DMS114 treated with DMSO at 0.1 percent for 48 hours (cell line): ENCODE data around the gene ATG4D.
"Not testable (repeated sequence)": the region's sequence is repeated elsewhere in the genome, so short reads cannot be mapped to it uniquely, and the experiment has no call there.

Source experiments
- DNase-seq: peaks from one replicate; lab custom pipeline; 2025; ENCODE audit not compliant: unreplicated experiment; lab: John Stamatoyannopoulos, UW

The ATG4D gene

DNA sequence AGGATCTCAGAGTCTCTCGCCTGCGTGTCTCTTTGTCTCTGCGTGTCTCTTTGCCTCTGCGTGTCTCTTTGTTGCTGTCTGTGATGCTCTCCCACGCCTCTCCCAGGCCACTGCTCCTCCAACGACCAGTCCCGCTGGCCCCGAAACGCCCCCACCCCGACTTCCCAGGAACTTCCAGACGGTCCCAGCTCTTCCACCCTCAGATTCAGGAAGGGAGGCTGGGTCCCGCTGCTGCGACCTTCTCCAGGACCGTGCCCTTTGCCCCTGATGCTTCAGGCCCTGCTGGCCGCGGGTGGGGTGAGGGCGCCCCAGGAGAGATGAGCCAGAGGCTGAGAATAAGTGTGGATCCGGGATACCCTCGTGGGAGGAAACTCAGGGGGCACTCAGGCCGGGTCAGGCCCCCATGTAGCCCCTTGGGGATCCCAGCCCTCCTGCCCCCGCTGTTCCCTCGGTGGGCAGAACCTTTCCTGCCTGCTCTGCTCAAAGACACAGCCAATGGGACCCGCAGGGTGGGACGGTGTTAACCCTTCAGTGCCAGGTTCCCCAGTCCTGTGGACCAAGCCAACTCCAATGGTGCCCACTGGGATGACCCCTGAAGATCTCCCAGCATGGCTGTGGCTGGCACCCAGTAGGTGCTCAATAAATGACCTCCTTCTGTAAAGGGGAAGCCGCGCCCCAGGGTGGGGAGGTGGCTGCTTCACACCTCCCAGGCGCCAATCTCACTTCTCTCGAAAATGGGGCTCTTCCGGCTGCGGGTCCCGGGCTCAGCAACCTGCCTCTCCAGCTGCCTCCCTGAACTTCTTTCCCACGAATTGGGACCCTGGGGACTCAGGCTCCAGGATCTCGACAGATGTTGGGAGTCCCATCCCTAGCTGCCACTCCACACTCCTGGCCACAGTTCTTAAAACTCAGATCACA, 25.0 kb upstream of the ATG4D start:
- no peak for DNase-seq

DNA sequence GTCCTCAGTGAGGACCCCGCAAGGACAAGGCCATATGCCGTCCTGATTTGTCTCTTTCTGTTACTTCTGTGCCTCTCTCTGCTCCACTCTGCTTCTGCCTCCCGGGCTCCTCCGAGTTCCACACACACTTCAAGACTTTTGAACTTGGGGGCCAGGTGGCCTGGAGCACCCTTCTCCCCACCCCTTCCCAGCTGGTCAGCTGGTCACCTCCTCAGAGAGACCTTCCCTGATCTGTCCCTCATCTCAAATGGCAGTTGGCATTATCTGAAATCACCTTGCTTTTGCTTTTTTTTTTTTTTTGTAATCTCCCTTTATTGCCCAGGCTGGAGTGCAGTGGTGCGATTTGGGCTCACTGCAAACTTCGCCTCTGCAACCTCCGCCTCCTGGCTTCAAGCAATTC, 24.3 kb upstream of the ATG4D start:
- no peak for DNase-seq

DNA sequence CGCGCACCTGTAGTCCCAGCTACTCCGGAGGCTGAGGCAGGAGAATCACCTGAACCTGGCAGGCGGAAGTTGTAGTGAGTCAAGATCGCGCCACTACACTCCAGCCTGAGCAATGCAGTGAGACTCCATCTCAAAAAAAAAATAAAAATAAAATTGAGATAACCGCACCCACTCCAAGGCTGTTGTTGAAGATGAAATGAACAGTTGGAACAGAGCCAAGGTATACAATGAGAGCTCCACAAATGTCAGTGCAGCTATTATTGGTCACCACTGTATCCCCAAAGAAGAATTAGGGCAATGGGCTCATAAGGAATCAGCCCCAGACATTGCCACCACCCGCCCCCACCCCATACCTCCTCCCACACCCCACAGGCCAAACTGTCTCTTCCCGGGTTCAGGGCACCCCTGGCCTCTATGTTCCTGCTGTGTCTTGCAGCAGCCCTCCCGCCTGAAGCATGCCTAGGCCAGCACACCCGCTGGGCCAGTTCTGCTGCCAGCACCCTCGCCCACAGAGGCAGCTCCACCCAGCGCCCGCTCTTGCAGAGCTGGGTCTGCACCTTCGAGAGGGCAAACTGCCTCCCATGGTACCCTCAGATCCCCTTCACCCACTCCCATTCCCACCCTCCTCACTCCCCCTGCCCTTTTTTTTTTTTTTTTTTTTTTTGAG, 22.9 kb upstream of the ATG4D start:
- no peak for DNase-seq

DNA sequence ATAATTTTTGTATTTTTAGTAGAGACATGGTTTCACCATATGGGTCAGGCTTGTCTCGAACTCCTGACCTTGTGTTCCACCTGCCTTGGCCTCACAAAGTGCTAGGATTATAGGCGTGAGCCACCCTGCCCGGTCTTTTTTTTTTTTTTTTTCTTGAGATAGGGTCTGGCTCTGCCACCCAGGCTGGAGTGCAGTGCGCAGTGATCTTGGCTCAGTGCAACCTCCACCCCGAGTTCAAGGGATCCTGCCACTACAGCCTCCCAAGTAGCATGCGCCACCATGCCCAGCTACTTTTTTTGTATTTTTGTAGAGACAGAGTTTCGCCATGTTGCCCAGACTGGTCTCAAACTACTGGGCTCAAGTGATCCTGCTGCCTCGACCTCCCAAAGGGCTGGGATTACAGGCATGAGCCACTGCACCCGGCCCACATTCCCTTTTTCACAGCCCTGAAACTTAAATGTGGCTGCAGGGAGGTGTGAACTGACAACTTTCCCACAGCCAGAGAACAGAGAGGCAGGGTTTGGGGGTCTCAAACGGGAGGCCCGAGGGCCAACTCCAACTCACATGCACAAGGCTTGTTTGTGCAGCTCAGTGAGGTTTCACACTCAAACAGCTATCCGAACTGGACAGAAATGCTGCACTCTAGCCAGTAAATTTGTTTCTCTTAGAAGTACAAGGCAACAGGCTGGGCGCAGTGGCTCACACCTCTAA, 22.1 kb upstream of the ATG4D start:
- DNase-seq: no peak

DNA sequence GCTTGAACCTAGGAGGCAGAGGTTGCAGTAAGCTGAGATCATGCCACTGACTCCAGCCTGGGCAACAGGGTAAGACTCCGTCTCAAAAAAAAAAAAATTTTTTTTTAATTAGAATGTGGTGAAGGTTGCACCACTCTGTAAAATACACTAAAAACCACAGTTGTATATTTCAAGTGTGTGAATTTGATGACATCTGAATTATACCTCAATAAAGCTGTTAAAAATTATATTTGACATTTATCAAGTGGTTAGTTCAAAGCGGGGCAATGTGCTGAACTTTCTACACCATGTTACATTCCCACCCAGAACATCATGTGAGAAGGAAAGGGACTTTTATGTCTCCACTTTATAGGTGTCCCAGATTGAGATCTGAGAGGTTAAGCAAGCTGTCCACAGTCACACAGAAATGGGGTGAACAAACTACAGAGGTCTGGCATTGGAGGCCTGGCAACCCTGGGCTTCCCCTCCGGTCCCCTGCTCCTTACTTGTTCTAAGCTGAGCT, 20.5 kb upstream of the ATG4D start:
- DNase-seq: no peak

DNA sequence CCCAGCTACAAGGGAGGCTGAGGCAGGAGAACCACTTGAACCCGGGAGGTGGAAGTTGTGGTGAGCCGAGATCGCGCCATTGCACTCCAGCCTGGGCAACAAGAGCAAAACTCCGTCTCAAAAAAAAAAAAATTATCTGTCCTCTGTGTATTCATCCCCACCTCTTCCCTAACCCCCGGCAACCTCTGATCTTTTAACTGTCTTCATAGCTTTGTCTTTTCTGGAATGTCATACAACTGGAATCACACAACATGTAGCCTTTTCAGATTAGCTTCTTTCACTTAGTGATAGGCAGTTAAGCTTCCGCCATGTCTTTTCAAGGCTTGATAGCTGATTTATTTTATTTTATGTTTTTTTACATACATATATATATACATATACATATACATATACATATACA, 18.1 kb upstream of the ATG4D start:
- no peak for DNase-seq

DNA sequence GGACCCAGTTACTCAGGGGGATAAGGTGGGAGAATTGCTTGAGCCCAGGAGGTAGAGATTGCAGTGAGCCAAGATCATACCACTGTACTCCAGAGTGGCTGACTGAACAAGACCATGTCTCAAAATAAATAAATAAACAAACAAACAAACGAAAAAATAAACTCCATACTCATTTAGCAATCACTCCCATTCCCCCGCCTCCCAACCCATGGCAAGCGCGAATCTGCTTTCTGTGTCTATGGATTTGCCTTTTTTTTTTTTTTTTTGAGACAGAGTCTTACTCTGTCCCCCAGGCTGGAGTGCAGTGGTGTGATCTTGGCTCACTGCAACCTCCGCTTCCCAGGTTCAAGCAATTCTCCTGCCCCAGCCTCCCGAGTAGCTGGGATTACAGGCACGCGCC, 16.8 kb upstream of the ATG4D start:
- DNase-seq: not testable (repeated sequence)

DNA sequence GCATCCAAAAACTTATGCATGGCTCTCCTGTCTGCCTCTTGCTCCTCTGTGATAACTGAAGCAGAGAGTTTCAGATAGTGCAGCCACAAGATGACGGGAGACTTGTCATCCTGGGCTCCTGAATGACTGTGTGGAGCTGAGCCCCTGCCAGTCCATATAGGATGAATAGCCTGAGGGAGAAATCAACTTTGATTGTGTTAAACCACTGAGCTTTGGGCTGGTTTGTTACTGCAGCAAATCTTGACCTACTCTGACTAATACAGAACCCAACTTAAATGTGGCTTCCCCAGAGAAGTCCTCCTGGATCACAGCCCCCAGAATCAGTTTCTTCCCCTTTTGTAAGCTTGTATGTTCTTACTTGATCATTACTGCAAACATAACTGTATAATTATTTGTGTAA, 11.2 kb upstream of the ATG4D start:
- DNase-seq: no peak

DNA sequence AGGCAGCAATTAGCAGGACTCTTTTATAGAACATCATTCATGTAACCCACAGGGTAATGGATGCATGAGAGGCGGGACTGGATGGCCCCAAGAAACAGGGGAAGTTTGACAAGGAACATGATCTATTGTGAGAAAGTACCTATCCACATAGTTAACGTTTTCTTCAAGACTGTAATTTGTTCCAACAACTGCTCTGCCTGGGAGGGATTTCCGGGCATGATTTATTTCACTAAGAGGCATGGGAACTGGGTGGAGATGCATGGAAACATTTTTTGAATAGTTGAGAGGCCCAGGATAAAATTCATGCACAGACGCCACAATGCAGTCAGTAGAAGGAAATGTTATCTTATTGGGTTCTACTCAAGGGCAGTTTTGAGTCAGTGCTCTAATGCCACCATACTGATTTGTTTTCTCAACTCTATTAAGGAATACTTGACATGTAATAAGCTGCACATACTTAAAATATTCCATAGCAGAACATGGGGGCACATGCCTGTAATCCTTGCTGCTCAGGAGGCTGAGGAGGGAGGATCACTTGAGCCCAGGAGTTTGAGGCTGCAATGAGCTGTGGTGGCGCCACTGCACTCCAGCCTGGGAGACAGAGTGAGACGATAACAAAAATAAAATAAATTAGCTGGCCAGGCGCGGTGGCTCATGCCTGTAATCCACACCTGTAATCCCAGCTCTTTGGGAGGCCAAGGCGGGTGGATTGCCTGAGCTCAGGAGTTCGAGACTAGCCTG, 9.9 kb upstream of the ATG4D start:
- no peak for DNase-seq

DNA sequence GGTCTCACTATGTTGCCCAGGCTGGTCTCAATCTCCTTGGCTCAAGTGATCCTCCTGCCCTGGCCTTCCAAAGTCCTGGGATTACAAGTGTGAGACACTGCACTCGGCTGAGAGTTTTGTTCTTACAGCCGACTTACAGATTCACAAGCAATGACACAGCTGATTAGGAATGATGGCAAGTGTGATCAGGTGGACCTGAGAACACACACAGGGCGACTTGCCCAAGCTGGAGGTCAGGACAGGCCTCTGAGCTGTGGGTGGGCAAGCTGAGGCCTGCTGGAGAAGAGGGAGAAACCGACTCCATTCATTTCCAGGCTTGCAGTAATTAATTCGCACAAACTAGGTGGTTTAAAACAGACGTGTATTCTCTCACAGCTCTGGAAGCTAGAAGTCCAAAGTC, 8.1 kb upstream of the ATG4D start:
- no peak for DNase-seq

DNA sequence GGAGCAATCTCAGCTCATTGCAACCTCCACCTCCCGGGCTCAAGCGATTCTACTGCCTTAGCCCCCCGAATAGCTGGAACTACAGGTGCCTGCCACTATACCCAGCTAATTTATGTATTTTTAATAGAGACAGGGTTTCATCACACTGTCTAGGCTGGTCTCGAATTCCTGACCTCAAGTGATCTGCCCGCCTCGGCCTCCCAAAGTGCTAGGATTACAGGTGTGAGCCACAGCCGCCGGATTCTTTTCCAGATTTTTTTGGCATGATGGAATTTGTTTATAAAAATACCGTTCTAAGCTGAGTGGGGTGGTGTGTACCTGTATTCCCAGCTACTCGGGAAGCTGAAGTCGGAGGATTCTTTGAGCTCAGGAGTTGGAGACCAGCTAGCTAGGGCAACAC, 6.0 kb upstream of the ATG4D start:
- no peak for DNase-seq

DNA sequence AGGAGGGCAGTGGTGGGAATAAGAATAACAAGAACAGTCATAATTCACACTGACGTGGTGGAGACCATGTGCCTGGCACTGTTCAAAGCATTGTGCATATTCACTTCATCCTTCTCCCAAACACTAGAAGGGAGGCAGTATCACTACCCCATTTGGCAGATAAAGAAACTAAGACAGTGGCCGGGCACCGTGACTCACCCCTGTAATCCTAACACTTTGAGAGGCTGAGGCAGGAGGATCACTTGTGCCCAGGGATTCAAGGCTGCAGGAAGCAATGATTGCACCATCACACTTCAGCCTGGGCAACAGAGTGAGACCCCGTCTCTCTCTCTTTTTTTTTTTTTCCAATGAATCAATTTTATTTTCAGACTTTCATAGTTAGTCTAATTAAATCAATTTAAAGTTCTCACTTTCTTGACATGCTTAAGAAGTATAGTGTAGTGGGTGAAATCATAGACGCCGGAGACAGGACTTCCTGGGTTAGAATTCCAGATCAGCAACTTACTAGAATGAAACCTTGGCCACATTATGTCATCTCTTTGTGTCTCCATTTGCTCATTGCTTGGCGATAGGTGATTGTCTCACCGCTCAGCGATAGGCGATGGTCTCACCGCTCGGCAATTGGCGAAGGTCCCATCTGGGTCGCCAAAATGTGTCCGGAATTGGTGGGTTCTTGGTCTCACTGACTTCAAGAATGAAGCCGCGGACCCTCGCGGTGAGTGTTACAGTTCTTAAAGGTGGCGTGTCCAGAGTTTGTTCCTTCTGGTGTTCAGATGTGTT, 5.3 kb upstream of the ATG4D start:
- no peak for DNase-seq

DNA sequence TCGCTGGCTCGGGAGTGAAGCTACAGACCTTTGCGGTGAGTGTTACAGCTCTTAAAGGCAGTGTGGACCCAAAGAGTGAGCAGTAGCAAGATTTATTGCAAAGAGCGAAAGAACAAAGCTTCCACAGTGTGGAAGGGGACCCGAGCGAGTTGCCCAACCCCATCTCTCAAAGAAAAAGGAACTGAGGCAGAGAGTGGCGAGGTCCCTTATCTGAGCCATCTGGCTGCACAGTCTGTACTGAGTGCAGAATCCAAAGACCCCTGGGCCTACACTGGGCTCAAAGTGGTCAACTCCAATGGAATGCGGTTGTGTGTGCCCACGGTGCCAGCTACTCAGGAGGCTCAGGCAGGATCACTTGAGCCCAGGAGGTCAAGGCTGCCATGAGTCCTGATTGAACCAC, 4.7 kb upstream of the ATG4D start:
- DNase-seq: not testable (repeated sequence)

DNA sequence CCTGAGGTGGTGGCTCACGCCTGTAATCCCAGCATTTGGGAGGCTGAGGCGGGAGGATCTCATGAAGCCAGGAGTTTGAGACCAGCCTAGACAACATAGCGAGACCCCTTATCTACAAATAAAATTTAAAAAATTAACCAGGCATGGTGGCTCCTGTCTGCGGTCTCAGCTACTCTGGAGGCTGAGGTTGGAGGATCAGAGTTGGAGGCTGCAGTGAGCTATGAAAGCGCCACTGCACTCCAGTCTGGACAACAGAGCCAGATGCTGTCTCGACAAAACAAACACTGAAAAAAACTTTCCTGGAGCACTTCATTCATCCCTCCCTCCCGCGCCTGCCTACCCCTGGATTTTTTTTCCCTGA, 665 bp upstream of the ATG4D start:
- no peak for DNase-seq

DNA sequence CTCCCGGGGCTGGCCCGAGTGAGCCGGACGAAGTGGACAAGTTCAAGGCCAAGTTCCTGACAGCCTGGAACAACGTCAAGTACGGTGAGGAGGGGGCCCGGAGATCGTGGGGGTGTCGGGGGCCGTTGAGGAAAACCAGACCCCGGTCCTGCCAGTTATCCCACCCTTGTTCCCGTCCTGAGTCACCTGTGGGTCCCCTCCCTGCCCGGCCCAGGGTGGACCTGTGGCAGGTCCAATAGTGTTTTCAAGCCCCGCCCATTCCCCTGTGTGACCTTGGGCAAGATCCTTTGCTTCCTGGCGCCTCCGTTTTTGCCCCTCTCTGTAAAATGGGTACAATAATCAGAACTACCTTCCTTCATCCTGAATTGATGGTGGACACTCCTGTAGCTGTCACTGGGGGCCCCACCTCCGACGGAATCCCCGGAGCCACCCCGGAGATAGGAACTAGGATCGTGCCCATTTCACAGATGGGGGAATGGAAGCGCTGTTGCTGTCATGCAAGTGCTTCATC, 593 bp downstream of the ATG4D start:
- no peak for DNase-seq

DNA sequence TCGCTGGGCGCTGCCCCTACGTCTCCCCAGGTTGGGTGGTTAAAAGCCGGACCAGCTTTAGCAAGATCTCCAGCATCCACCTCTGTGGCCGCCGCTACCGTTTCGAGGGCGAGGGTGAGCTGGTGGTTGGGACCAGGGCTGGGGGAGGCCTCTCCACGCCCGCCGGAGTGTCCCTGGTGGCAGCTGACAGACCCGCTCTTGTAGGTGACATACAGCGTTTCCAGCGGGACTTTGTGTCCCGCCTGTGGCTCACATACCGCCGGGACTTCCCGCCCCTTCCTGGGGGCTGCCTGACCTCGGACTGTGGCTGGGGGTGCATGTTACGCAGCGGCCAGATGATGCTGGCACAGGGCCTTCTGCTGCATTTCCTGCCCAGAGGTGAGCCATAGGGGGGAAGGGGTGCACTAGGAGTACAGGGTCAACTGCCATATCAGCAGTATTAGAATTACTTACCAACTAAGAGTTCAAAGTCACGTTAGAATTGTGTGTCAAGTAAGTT, 1.1 kb downstream of the ATG4D start:
- no peak for DNase-seq

DNA sequence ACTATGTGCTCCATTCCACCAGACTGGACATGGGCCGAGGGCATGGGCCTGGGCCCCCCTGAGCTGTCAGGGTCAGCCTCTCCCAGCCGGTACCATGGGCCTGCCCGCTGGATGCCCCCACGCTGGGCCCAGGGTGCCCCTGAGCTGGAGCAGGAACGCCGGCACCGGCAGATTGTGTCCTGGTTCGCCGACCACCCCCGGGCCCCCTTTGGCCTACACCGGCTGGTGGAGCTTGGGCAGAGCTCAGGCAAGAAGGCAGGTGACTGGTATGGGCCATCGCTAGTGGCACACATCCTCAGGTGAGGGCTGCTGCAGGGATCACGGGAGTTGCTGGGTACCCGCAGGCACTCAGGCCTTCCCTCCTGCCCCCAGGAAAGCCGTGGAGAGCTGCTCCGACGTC, 3.1 kb downstream of the ATG4D start:
- DNase-seq: no peak

DNA sequence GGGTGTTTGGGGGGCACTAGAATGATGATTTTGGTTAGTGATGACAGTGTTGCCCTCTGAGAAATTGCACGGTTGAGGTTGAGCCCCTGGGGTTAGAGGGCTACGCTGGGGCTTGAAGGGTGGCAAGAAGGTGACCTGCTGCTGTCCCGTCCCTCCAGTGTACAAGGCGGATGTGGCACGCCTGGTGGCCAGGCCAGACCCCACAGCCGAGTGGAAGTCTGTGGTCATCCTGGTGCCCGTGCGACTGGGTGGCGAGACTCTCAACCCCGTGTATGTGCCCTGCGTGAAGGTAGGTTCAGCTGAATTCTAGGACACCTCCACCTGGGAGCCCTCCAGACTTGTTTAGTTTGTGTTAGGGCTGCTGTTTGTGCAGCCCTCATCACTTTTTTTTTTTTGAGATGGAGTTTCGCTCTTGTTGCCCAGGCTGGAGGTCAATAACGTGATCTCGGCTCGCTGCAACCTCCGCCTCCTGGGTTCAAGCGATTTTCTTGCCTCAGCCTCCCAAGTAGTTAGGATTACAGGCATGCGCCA, 5.1 kb downstream of the ATG4D start:
- DNase-seq: no peak

DNA sequence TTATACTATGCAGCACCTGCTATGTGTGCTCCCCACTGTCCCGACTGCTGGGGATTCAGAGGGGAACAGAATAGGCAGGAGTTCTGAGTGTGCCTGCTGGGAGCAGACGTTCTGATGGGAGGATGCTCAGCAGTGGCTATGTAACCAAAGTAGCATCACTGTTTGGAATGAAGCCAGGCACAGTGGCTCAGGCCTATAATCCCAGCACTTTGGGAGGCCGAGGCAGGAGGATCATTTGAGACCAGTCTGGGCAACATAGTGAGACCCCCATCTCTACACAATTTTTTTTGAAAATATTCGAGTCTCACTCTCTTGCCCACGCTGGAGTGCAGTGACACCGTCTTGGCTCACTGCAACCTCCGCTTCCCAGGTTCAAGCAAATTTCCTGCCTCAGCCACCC, 6.0 kb downstream of the ATG4D start:
- no peak for DNase-seq

DNA sequence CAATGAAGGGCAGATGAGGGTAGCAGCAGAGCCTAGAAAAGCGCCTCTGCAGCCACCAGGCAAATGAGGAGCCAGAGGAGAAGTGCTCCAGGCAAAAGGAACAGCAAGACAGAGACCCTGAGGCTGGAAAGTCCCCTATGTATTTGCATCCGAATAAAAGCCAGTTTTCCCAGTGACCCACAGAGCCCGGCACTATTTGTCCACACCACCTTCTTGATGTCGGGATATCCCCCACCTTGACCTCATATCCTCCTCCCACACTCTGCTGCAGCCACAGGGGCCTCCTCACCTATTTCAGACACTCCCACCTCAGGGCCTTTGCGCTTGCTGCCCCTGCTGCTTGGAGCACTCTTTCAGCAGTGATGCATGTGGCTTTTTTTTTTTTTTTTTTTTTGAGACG, 6.6 kb downstream of the ATG4D start:
- DNase-seq: no peak
